Liver (tissue), 9 donors: ENCODE results near the gene ANKRD13D. TPM values are rescaled to one million over a fixed set of nuclear protein-coding genes. Genes with fewer than 3 reads are reported as not detected.

Experiments used
- DNase-seq: peaks from one replicate; pipeline ENCODE4 v3.0.0-alpha.2; 2017; ENCODE audit warnings: low spot score
- H3K27ac ChIP-seq, 2 donors: one replicate each; pipeline ENCODE4 v1.7.0; 2013; ENCODE audit warnings: inconsistent platforms in 2 of 2, low read length in 2 of 2, control low read depth in 1 of 2, low read depth in 1 of 2, mild to moderate bottlenecking in 1 of 2
- H3K27me3 ChIP-seq, 4 donors: one replicate each; pipeline versions ENCODE4 v1.6.1 to v1.7.0; 2013; ENCODE audit warnings: low read length in 3 of 4, inconsistent platforms in 1 of 4, mild to moderate bottlenecking in 1 of 4, moderate library complexity in 1 of 4; ENCODE audit not compliant: control insufficient read depth in 4 of 4, insufficient read depth in 4 of 4
- H3K36me3 ChIP-seq, 4 donors: one replicate each; pipeline versions ENCODE4 v1.6.1 to v1.7.0; 2013; ENCODE audit warnings: low read length in 3 of 4, mild to moderate bottlenecking in 3 of 4, low read depth in 1 of 4, moderate library complexity in 1 of 4; ENCODE audit not compliant: control insufficient read depth in 4 of 4, insufficient read depth in 3 of 4
- H3K4me1 ChIP-seq, 4 donors: one replicate each; pipeline versions ENCODE4 v1.6.1 to v1.7.0; 2013; ENCODE audit warnings: low read length in 3 of 4, mild to moderate bottlenecking in 3 of 4, moderate library complexity in 1 of 4; ENCODE audit not compliant: control insufficient read depth in 4 of 4, insufficient read depth in 4 of 4
- H3K4me3 ChIP-seq, 3 donors: one replicate each; pipeline versions ENCODE4 v1.6.1 to v1.7.0; 2013; ENCODE audit warnings: low read length in 3 of 3, control low read depth in 1 of 3, low read depth in 1 of 3, mild to moderate bottlenecking in 1 of 3
- H3K9ac ChIP-seq, 2 donors: one replicate each; pipeline ENCODE4 v1.7.0; 2013; ENCODE audit warnings: low read length in 2 of 2, mild to moderate bottlenecking in 2 of 2, moderate library complexity in 2 of 2, control low read depth in 1 of 2, low read depth in 1 of 2
- H3K9me3 ChIP-seq, 4 donors: one replicate each; pipeline versions ENCODE4 v1.6.1 to v1.7.0; 2013; ENCODE audit warnings: low read length in 3 of 4; ENCODE audit not compliant: control insufficient read depth in 4 of 4
- ATF3 ChIP-seq: IDR thresholded peaks from 2 replicates; pipeline ENCODE4 v1.6.1; 2016; ENCODE audit warnings: antibody characterized with exemption
- CTCF ChIP-seq: fragments of 150-350 bp; IDR thresholded peaks from 2 replicates; pipeline ENCODE4 v1.5.1; 2017; ENCODE audit warnings: improper control_type of control experiment, low read depth, low read length; ENCODE audit not compliant: missing input control
- EGR1 ChIP-seq, 2 donors: IDR thresholded peaks; 2 replicates each; pipeline ENCODE4 v1.6.1; 2016 to 2018; ENCODE audit warnings: antibody characterized with exemption in 2 of 2, low read depth in 2 of 2
- FOXA2 ChIP-seq: IDR thresholded peaks from 2 replicates; pipeline ENCODE4 v1.6.1; 2016; ENCODE audit warnings: antibody characterized with exemption
- GABPA ChIP-seq, 2 donors: IDR thresholded peaks in 1 of 2; conservative IDR thresholded peaks in 1 of 2; 2 replicates each; pipeline ENCODE4 v1.6.1; 2016; ENCODE audit warnings: antibody characterized with exemption in 2 of 2, mild to moderate bottlenecking in 1 of 2, moderate library complexity in 1 of 2
- HNF4A ChIP-seq, 2 donors: conservative IDR thresholded peaks; 2 replicates each; pipeline ENCODE4 v1.6.1; 2016; ENCODE audit warnings: antibody characterized with exemption in 2 of 2, mild to moderate bottlenecking in 2 of 2
- HNF4G ChIP-seq: IDR thresholded peaks from 2 replicates; pipeline ENCODE4 v1.6.1; 2016; ENCODE audit warnings: antibody characterized with exemption
- JUND ChIP-seq, 2 donors: IDR thresholded peaks; 2 replicates each; pipeline ENCODE4 v1.6.1; 2016; ENCODE audit warnings: antibody characterized with exemption in 2 of 2
- MAX ChIP-seq: IDR thresholded peaks from 2 replicates; pipeline ENCODE4 v1.6.1; 2016; ENCODE audit warnings: antibody characterized with exemption
- NR2F2 ChIP-seq: IDR thresholded peaks from 2 replicates; pipeline ENCODE4 v1.6.1; 2016; ENCODE audit warnings: antibody characterized with exemption
- RAD21 ChIP-seq, 2 donors: IDR thresholded peaks; 2 replicates each; pipeline ENCODE4 v1.6.1; 2016; ENCODE audit warnings: antibody characterized with exemption in 2 of 2, mild to moderate bottlenecking in 2 of 2
- REST ChIP-seq: IDR thresholded peaks from 2 replicates; pipeline ENCODE4 v1.6.1; 2016; ENCODE audit warnings: antibody characterized with exemption, mild to moderate bottlenecking
- SP1 ChIP-seq: IDR thresholded peaks from 2 replicates; pipeline ENCODE4 v1.6.1; 2018; ENCODE audit warnings: antibody characterized with exemption, mild to moderate bottlenecking
- YY1 ChIP-seq: IDR thresholded peaks from 2 replicates; pipeline ENCODE4 v1.6.1; 2016; ENCODE audit warnings: antibody characterized with exemption, mild to moderate bottlenecking
- ZBTB33 ChIP-seq: IDR thresholded peaks from 2 replicates; pipeline ENCODE4 v1.6.1; 2016; ENCODE audit warnings: antibody characterized with exemption
- WGBS: extraction: QIAGEN DNeasy Blood & Tissue Kit; methylation state at CpG from one replicate; pipeline ENCODE4 v1.1.7; 2013; 5-methylcytosine and 5-hydroxymethylcytosine counted together
- polyA plus RNA-seq, 2 donors: library from polyadenylated mRNA; stranded (reverse) in 1 of 2; unstranded in 1 of 2; fragments of 200-250 nt in 1 of 2; fragments of >200 nt in 1 of 2; fragmentation: Nextera tagmentation in 1 of 2; extraction: Ambion mirVana in 1 of 2; gene quantifications; one replicate each; pipeline versions ENCODE4 v1.2.1 to v1.2.3, GENCODE V29; 2013 to 2015
- total RNA-seq, 2 donors: library from RNA; depleted of rRNA; stranded (reverse); fragments of >200 nt; gene quantifications; one replicate each; pipeline ENCODE4 v1.2.3, GENCODE V29; 2014
- donor health status: healthy.
- donor health status: healthy.
- donor health status: healthy.
- donor health status: healthy.
- donor health status: healthy.

ANKRD13D gene
- total and polyA plus RNA-seq, 4 donors, result 5.5 to 15.0 (median 5.9) TPM

GRCh38 chr11:67283481-67283963, 5.6 kb upstream of the ANKRD13D start:
- H3K4me3 ChIP-seq, result no peak overlapping the region
- peaks cover 21 to 55% (median 31%) of the 10 kb centered on the region in 4 donors for H3K36me3 ChIP-seq
- H3K27me3 ChIP-seq, result no peaks in the 10 kb centered on the region
- H3K9me3 ChIP-seq, result no peaks in the 10 kb centered on the region
- DNase-seq, result no peak
- no peak for TF ChIP-seq EGR1 (IDR thresholded peaks at IDR 0.05; ENCODE audit: low read depth in 2 of 2)
- TF ChIP-seq NR2F2, result no peak
- TF ChIP-seq JUND (IDR thresholded peaks at IDR 0.05), result no peak
- no peak for TF ChIP-seq RAD21 (IDR thresholded peaks at IDR 0.05)
- TF ChIP-seq HNF4G, result no peak
- TF ChIP-seq MAX, result no peak
- no peak for TF ChIP-seq YY1
- no peak for TF ChIP-seq CTCF
- TF ChIP-seq ZBTB33, result no peak
- TF ChIP-seq SP1, result no peak
- TF ChIP-seq ATF3, result no peak
- no peak for TF ChIP-seq REST
- TF ChIP-seq HNF4A (conservative IDR thresholded peaks at IDR 0.05), result no peak
- no peak for TF ChIP-seq GABPA (IDR thresholded peaks at IDR 0.05 in 1 of 2, conservative IDR thresholded peaks at IDR 0.05 in 1 of 2)
- no peak for TF ChIP-seq FOXA2
- peak overlapping the region; percentile 26 to 42 for H3K27ac ChIP-seq
- no peak overlapping the region for H3K9ac ChIP-seq
- 86% methylated on average over 13 of the region's 13 CpGs for WGBS
- H3K4me1 ChIP-seq, result peaks cover 0 to 19% (median 11%) of the 10 kb centered on the region in 4 donors
